Body of pancreas (tissue), 4 donors: Measurements from ENCODE around the gene ATG7.

Experiments
- POLR2A ChIP-seq, 3 donors: fragments of 450-650 bp; IDR thresholded peaks; one replicate each; pipeline ENCODE4 v1.6.1; 2016; ENCODE audit warnings: antibody characterized with exemption in 3 of 3, mild to moderate bottlenecking in 2 of 3
- TF ChIP-seq, protein P1 (sequence below), 7 experiments: fragments of 450-650 bp in 4 of 7; fragments of 200-600 bp in 3 of 7; sonication (generic) in 3 of 7; IDR thresholded peaks; one replicate each; pipeline ENCODE4 v1.5.1; 2016 to 2019; ENCODE audit warnings: antibody characterized with exemption in 7 of 7

- TF ChIP-seq, protein P1, sequence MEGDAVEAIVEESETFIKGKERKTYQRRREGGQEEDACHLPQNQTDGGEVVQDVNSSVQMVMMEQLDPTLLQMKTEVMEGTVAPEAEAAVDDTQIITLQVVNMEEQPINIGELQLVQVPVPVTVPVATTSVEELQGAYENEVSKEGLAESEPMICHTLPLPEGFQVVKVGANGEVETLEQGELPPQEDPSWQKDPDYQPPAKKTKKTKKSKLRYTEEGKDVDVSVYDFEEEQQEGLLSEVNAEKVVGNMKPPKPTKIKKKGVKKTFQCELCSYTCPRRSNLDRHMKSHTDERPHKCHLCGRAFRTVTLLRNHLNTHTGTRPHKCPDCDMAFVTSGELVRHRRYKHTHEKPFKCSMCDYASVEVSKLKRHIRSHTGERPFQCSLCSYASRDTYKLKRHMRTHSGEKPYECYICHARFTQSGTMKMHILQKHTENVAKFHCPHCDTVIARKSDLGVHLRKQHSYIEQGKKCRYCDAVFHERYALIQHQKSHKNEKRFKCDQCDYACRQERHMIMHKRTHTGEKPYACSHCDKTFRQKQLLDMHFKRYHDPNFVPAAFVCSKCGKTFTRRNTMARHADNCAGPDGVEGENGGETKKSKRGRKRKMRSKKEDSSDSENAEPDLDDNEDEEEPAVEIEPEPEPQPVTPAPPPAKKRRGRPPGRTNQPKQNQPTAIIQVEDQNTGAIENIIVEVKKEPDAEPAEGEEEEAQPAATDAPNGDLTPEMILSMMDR (IDR thresholded peaks at IDR 0.05) = no peak
- TF ChIP-seq POLR2A (IDR thresholded peaks at IDR 0.05) = no peak
These were observed 311.4 kb downstream of the ATG7 start for GRCh38 chr3:11583638-11584046.
